SIG-M5 treated with dmso at 0.1 percent for 504 hours (cell line): ENCODE results near the gene MAP10.
"Not testable (repeated sequence)": the region's sequence is repeated elsewhere in the genome, so short reads cannot be mapped to it uniquely, and the experiment has no call there.

ENCODE experiments used
- DNase-seq: peaks from one replicate; lab custom pipeline; 2025; ENCODE audit not compliant: unreplicated experiment; lab: John Stamatoyannopoulos, UW

The MAP10 gene, protein sequence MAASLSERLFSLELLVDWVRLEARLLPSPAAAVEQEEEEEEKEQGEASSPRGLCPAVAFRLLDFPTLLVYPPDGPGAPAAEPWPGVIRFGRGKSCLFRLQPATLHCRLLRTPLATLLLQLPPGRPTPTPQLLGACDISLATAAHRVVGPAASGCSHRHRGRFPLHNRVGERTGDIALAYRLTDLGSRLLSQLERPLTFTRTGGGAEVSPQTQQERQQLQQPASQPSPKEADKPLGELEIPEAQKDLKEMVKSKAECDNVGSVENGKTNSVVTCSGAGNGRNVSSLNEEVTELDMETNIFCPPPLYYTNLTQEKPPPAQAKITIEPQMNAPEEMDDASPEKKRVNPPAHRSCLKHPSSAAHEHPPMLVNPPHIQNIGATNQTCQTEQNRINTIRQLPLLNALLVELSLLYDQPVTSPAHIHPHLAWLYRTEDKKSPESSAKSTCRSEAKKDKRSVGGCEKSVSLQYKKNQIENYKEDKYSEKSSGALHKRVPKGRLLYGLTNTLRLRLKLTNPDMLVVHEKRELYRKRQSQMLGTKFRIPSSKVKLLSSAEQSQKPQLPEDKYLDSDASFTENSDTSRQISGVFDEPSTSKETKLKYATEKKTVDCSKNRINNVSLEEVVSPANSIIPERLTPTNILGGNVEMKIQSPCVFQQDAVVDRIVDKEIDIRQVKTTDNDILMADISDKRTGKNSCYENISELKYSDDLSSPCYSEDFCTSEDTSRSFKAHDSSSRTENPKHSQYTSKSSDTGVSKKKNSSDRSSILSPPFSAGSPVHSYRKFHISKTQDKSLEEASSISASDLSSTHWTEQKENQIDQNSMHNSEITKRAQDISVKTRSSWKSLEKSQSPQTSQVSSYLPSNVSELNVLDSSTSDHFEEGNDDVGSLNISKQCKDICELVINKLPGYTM

DNA sequence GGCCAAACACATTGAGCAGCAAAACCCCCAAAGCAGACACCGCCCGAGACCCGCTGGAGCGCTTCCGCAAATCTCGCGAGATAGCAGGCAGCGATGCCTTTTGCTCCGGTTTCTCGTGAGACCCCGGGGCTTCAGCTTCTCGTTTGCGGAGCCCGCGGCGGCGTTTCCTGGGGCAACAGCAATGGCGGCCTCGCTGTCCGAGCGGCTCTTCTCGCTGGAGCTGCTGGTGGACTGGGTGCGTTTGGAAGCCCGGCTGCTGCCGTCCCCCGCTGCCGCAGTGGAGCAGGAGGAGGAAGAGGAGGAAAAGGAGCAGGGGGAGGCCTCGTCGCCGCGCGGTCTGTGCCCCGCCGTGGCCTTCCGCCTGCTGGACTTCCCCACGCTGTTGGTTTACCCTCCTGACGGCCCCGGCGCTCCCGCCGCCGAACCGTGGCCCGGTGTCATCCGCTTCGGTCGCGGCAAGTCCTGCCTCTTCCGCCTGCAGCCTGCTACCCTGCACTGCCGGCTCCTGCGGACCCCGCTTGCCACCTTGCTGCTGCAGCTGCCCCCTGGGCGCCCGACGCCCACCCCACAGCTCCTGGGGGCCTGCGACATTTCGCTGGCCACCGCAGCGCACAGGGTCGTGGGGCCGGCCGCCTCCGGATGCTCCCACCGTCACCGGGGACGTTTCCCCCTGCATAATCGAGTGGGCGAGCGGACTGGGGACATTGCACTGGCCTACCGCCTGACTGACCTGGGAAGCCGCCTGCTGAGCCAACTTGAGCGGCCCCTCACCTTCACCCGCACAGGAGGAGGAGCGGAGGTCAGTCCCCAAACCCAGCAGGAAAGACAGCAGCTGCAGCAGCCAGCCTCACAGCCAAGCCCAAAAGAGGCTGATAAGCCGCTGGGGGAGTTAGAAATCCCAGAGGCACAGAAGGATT lies at the start of gene MAP10:
MAP10 (plus strand) TSS at position 148 of the 917 bp plus-strand sequence; CDS start at position 182, 34 bp downstream.
- DNase-seq: no peak

DNA sequence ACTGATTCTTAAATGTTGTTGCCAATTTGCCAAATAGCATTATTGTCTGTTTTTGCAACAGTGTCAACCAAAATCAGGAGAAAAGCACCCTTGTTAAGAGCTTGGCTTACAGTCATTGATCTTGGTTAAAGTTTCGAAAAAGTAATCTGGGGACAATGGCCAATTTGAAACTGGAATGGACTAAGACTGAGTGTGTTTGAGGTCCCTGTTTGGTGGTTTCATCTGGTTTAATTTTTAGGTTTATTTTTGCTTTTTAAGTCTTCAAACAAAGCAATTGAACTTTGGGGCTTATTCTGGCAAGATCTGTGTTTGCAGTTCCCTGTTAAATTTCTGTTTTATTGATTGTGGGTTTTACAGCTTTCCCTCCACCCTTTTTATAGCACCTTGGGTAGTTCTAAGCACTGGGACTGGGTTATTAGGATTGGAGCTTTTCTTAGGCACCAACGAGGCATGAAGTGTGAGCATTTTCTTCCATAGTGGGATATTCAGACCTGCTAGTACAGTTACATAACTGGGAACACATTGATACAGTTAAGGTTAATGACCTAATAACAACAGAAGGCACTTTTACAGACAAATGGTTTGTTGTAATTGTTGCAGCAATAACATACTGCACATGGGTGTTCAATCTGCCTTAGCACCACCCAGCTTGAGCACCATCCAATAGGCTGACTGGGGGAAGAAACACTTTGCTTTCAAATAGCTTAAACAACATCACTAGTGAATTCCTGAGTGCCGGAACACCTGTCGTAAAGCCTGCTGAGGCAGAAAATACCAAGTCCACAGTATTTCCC lies 40.6 kb upstream of the MAP10 start:
- no peak for DNase-seq

DNA sequence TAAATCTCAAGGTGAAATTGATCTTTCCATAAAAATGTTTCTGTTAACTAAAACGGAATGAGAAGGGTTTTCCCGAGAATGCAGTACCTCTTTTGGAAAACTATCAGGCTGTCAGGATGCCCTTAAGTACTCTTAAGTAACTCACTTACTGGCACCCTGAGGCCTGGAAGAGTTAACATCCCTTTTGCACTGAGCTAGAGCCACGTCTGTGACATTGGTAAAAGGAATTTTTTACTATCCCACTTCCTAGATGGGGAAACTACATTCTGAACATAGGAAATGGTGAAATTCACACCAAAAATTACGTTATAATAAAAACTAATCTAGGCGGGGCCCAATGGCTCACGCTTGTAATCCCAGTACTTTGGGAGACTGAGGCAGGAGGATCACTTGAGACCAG lies 39.7 kb upstream of the MAP10 start:
- no peak for DNase-seq

DNA sequence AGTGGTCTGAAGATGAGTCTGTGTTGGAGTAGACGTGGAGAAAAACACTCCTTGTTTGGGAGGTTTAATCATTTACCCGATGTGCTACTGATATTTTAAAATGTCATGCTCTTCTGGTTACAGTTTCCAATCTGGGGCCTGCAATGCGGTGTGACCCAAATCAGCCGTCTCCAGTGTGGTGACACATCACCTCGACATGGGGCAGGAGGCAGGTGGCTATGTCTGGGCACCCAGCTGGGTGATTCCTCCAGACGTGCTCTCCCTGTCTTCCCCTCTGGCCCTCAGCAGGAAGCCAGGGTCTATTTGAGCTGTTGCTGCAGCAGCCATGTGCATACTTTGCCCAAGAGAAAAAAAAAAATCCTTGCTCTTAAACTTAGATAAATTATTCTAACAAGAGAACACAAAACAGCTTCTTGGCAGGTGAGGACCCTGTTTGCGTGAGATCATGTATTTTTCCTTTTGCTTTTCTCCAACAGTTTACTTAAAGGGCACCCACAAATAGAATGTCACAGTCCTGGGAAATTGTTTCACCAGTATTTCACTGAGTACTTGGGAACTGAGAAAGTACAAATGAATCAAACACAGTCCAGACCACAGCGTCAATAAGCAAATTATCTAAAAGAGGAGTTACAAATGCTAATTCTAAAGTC lies 38.9 kb upstream of the MAP10 start:
- DNase-seq: no peak

DNA sequence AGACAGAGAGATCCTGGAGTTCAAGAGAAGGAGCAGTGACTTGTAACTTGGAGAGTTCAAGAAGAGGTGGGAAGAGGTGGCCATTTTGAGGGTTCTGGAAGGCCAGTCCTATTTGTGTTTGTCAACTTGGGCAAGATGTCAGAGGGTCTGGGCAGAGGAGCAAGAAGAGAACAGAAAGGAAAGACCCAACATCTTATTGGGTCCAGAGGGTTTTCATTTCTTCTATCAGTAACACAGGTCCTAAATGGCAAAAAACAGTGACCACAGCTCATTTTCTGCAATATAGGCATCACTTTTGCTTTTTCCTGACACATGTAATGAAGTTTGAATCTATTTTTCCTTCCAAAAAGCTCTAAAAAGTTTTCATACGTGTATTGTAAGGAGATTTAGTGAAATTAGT lies 38.3 kb upstream of the MAP10 start:
- no peak for DNase-seq

DNA sequence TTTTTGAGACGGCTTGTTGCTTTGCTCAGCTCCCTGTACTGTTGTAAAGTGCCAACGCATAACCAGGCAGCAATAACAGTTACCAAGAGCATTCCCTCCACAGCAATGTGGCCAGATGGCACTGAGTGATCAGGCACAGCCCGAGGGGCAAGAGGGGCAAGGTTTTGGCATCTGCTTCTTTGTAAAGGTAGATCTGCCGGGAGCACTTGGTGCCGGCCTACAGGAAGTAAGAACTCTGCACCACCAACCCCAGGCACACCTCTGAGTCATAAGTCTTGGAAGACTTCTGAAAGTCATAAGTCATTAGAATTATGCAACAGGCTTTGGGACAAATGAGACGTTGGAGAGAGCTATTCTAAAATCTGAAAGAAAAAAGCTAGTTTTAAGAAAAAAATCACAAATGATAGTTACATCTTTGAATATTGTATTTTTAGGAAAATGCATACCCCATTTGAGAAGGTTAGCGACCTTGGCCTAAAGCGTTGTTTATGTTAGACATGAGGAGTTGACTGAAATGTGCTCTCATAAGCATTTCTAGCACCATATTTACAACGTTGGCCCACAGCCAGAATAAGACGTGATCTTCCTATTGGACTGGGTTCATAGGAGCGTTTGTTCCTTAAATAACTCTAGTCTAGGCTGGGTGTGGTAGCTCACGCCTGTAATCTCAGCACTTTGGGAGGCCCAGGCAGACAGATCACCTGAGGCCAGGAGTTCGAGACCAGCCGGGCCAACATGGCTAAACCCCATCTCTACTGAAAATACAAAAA lies 37.7 kb upstream of the MAP10 start:
- DNase-seq: peak; percentile 93

DNA sequence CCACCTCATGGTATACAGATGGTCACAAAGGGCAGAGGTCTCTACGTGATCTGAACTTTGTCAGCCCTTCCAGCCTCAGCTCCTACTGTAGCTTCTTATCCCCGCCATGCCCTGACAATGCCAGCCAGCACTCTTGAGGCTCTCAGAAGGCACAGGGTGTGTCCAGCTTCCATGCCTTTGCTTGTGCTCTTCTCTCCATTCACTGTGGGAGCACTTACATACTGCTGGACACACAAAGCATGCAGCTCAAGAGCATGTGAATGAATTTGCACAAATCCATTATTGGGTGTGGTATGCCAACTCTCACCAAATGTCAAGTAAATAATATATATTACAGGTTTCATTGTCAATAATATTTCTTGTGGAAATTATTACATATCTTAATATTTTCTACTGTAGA lies 36.4 kb upstream of the MAP10 start:
- no peak for DNase-seq

DNA sequence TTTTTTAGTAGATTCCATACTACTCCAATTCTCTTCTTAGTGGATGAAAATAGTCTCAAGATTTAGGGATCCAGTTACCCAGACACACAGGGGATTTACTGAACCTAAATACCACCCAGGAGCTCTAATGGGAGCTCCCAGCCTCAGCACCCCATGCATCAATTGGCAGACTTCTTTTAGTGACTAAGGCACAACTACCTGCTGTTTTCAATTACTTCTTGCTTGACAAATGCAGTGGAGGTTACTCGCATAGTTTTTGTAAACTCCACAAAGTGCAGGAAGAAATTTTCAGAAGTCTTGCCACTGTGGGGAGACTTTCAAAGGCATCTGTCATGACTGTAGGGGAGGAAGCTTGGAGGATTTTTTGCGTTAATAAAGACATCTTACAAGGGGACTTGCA lies 35.5 kb upstream of the MAP10 start:
- no peak for DNase-seq

DNA sequence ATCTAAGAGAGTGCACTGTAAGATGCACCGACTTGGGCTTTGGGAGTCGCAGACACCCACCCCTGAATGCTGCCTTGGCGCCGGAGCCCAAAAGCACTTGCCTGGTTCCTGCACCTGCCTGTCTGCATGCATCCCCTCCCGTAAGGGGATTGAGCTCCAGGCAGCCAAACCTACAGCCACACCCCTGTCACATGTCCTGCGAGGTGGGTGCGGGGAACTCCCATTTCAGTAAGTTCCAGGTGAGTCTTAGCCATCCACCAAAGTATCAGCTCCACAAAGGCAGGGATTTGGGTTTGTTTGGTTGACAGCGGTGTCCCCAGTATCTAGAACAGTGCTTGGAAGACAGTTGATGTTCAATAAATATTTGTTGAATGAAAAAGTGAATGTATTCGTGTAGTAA lies 31.5 kb upstream of the MAP10 start:
- DNase-seq: no peak

DNA sequence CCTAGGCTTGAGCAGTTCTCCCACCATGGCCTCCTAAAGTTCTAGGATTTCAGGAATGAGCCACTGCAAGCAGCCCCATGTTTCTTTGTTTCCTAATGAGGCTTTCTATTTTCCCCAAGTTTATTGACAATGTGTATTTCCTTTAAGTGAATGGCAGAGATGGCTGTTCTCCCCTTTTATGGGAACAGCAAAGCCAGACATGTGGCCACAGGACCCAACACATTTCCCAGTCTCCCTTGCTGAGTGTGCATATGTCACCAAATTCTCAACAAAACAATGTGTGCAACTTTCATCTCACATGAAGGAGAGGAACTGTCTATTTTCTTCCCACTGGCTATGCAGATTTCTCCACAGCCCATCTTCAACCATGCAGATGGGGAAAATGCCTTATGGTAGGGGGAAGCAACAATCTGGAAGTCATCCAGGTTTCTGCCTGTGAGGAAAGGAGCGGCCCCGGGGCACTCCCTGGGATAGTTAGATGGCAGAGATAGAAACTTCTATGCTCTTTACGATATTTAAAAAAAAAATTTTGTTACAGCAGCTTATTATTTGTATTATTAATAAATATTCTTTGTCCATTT lies 28.6 kb upstream of the MAP10 start:
- DNase-seq: no peak

DNA sequence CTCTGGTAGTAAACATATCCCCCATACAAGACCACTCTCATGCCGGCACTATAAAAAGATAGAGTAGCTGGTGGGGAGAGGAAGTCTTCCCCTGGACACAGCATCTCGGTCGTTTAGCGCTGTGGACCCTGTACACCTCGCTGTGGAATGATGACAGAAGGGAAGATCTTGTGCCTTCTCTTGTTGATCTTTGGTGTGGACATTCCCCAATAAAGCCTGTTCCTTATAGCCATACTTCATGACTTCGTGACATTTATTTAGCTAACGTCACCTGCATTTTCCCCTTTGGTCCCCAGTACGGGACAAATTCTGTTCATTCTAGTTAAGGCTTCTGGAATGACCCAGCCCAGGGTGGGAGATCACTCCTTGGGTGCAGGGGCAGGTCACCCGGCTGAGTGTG lies 24.9 kb upstream of the MAP10 start:
- no peak for DNase-seq

DNA sequence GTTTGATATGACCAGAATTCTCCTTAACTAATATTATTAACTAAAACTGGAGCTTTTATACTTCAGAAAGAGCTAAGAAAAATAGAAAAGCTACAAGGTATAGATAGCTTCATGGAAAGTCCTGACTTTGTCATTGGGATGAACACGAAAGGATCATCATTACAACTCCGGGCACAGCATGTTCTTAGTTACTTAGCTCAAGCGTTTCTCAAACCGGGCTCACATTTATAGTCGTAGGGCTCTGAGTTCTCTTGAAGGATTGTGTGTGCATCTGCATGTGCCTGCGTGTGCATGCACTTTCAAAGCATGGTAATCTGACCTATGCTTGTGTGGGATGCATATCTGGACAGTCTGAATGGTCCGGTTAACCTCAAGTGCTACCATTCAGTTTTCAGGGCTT lies 20.4 kb upstream of the MAP10 start:
- DNase-seq: no peak

DNA sequence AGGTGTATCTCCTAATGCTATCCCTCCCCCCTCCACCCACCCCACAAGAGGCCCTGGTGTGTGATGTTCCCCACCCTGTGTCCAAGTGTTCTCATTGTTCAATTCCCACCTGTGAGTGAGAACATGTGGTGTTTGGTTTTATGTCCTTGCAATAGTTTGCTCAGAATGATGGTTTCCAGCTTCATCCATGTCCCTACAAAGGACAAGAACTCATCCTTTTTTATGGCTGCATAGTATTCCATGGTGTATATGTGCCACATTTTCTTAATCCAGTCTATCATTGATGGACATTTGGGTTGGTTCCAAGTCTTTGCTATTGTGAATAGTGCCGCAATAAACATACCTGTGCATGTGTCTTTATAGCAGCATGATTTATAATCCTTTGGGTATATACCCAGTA lies 19.6 kb upstream of the MAP10 start:
- not testable (repeated sequence) for DNase-seq

DNA sequence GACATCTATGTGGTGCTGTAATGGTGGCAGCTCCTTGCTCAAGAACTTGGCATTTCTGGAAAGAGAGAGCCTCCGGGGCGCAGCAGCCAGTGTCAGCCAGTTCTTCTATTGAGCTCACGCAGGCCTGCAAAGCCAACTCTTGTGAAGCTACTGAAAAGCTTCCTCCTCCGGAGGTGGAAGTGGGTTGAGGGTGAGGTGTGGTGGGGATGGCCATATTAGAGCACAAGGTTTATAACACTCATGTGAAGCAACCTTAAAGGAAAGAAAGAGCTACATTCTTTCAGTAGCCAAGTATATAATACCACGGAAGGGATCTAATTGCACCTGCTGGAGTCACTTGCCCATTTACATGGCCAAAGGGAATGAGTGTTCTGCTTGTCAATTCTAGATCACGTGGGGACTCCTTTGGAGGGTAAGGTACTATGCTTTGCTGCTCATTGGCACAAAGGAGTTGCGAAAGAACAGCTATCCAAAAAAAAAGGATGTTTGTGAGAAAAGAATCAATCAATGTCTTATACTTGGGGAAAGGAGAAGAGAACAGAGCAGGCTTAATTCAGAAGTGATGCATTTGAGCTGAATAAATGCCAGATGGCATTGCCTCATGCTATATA lies 18.3 kb upstream of the MAP10 start:
- no peak for DNase-seq

DNA sequence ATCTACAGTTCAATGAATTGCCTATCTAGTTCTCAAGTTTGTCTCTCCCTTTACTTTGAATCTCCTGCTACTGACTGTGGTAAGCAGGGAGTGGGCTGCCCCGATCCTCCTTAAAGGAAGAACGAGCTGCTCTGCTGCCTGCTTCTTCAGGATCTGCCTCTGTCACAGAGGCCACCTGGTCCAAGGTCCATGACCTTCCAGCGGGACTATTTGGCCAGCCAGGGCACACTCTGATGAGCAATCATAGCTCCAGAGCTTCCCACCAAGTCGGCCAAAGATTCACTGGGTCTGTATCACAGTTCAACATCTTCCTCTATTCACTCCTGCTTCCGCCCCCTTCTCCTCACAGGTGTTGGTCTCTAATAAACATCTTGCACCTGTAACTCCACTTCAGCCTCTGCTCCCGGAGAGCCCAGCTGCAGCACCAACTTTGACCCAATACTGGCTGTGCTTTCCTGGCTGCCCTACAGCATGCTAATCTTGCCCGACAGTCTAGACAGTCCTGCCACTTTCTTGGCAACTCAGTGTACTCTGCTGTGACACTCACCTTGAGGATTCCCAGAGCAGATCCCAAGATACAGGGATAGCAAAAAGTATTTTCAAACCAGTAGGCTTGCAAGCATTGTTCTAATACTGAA lies 16.9 kb upstream of the MAP10 start:
- no peak for DNase-seq

DNA sequence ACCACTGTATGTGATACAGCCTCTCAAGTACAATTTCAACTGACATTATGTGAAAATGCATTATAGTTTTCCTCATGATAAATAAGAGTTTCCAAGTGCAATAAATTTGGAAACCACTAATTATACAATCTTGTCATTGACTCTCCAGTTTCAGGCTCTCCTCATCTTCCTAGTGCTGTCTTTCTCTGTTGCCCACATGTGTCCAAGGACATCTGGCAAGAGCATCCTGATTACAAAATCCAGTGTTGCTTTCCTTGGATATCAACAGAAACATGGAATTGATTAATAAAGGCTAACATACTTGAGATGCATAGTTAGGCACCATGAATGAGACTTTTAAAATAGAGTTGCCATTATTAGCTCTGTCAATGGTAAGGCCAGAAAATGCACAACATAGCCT lies 15.6 kb upstream of the MAP10 start:
- no peak for DNase-seq

DNA sequence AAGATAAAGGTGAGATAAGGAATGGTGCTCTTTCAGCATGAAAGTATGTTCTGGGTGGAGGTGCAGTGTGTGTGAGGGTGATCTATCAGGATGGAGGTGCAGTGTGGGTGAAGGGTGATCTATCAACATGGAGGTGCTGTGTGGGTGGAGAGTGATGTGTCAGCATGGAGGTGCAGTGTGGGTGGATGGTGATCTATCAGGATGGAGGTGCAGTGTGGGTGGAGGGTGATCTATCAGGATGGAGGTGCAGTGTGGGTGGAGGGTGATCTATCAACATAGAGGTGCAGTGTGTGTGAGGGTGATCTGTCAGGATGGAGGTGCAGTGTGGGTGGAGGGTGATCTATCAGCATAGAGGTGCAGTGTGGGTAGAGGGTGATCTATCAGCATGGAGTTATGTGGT lies 12.3 kb upstream of the MAP10 start:
- DNase-seq: no peak

DNA sequence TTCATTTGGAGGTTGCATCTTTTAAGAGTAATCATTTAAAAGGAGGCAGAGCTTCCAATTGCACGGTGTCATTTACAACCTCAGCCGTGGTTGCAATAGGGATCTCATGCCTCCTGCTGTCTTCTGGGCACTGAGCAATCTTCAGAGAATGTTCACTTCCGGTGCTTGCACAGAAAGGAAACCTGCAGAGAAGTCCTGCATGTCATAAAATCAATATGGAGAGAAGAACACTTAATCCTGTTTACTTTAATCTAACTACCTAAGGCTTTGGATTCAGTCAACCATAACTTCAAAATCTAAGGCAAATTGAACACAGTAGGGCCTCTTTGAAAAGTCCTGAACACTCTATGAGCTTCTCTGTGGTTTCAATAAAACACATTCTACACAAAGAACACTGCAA lies 11.3 kb upstream of the MAP10 start:
- DNase-seq: peak; percentile 27
